IMR-90 (cell line): Measurements from ENCODE around the gene SLFN12. TPM values are rescaled to one million over a fixed set of nuclear protein-coding genes. Genes with fewer than 3 reads are reported as not detected.
"Not testable (repeated sequence)": the region's sequence is repeated elsewhere in the genome, so short reads cannot be mapped to it uniquely, and the experiment has no call there.

Experiments used
- ATAC-seq: fragments of 200-7000 bp; cut with Tn5 transposase; 2 replicates; pipeline ENCODE4 v1.9.1; 2020; ENCODE audit warnings: low read depth, mild to moderate bottlenecking, moderate library complexity
- BruUV-seq: library from RNA; stranded (reverse); fragments of 400-500 nt; replicated peaks from 2 replicates; lab custom pipeline; 2021; lab: Mats Ljungman, UMichigan
- CTCF ChIA-PET: fragments of 300-600 bp; formaldehyde crosslinking; extraction: SDS; loops from one replicate; lab custom pipeline; 2021; ENCODE audit warnings: antibody characterized with exemption; lab: Yijun Ruan, JAX
- POLR2A ChIA-PET: fragments of 300-600 bp; sonication (Branson Sonifier 250); formaldehyde crosslinking; loops from one replicate; lab custom pipeline; 2022; ENCODE audit warnings: antibody characterized with exemption; ENCODE audit not compliant: unreplicated experiment; lab: Charles Lee
- DNase-seq: peaks from one replicate; pipeline ENCODE4 v3.0.0; 2013
- H2AFZ ChIP-seq: replicated peaks from 2 replicates; pipeline ENCODE3; 2013; ENCODE audit warnings: low read length, mild to moderate bottlenecking; ENCODE audit not compliant: poor library complexity
- H2AK5ac ChIP-seq: 2 replicates; pipeline ENCODE4 v1.6.1; 2013; ENCODE audit warnings: low read depth, low read length, inconsistent platforms
- H2AK9ac ChIP-seq: replicated peaks from 2 replicates; pipeline ENCODE3; 2013; ENCODE audit warnings: mild to moderate bottlenecking, low read depth, low read length, moderate library complexity; ENCODE audit not compliant: poor library complexity
- H2BK120ac ChIP-seq: 2 replicates; pipeline ENCODE4 v1.6.1; 2013; ENCODE audit warnings: low read depth, low read length, inconsistent platforms
- H2BK15ac ChIP-seq: 3 replicates; pipeline ENCODE4 v1.6.1; 2013; ENCODE audit warnings: low read depth, low read length, inconsistent platforms
- H2BK20ac ChIP-seq: 2 replicates; pipeline ENCODE4 v1.6.1; 2013; ENCODE audit warnings: low read depth, mild to moderate bottlenecking, inconsistent platforms, low read length, moderate library complexity
- H2BK5ac ChIP-seq: 2 replicates; pipeline ENCODE4 v1.6.1; 2013; ENCODE audit warnings: mild to moderate bottlenecking, low read depth, low read length, inconsistent platforms; ENCODE audit not compliant: poor library complexity, severe bottlenecking
- H3K14ac ChIP-seq: replicated peaks from 2 replicates; pipeline ENCODE4 v1.6.1; 2013; ENCODE audit warnings: low read depth, low read length, inconsistent platforms
- H3K18ac ChIP-seq: 2 replicates; pipeline ENCODE4 v1.6.1; 2013; ENCODE audit warnings: low read depth, low read length, control low read depth
- H3K23ac ChIP-seq: 2 replicates; pipeline ENCODE4 v1.6.1; 2013; ENCODE audit warnings: low read depth, low read length, inconsistent platforms
- H3K27ac ChIP-seq: 2 replicates; pipeline ENCODE4 v1.5.1; 2013; ENCODE audit warnings: mild to moderate bottlenecking, control low read depth, low read length; ENCODE audit not compliant: insufficient read depth
- H3K27me3 ChIP-seq: 2 replicates; pipeline ENCODE4 v1.6.1; 2013; ENCODE audit warnings: low read length; ENCODE audit not compliant: control insufficient read depth, insufficient read depth
- H3K36me3 ChIP-seq: 2 replicates; pipeline ENCODE4 v1.6.1; 2013; ENCODE audit warnings: low read length, mixed read lengths; ENCODE audit not compliant: control insufficient read depth, insufficient read depth
- H3K4ac ChIP-seq: 2 replicates; pipeline ENCODE4 v1.6.1; 2013; ENCODE audit warnings: low read depth, low read length, inconsistent platforms
- H3K4me1 ChIP-seq: 2 replicates; pipeline ENCODE4 v1.6.1; 2013; ENCODE audit warnings: low read length, mixed read lengths; ENCODE audit not compliant: control insufficient read depth, insufficient read depth
- H3K4me2 ChIP-seq: 2 replicates; pipeline ENCODE4 v1.6.1; 2013; ENCODE audit warnings: low read depth, mild to moderate bottlenecking, control low read depth, low read length, moderate library complexity
- H3K4me3 ChIP-seq: 2 replicates; pipeline ENCODE4 v1.5.1; 2013; ENCODE audit warnings: low read depth, mild to moderate bottlenecking, control low read depth, low read length, moderate library complexity; ENCODE audit not compliant: insufficient read depth
- H3K56ac ChIP-seq: 2 replicates; pipeline ENCODE4 v1.6.1; 2013; ENCODE audit warnings: low read length, inconsistent platforms; ENCODE audit not compliant: insufficient read depth; ENCODE audit errors: extremely low read depth
- H3K79me1 ChIP-seq, 2 experiments: 2 replicates each; pipeline ENCODE4 v1.6.1; 2013; ENCODE audit warnings: low read length in 2 of 2, inconsistent platforms in 1 of 2, low read depth in 1 of 2
- H3K9ac ChIP-seq: 2 replicates; pipeline ENCODE4 v1.6.1; 2013; ENCODE audit warnings: low read depth, low read length, control low read depth
- H3K9me1 ChIP-seq: 2 replicates; pipeline ENCODE4 v1.6.1; 2013; ENCODE audit warnings: low read length, inconsistent platforms; ENCODE audit not compliant: insufficient read depth
- H3K9me3 ChIP-seq: 2 replicates; pipeline ENCODE4 v1.6.1; 2013; ENCODE audit warnings: low read length; ENCODE audit not compliant: control insufficient read depth, insufficient read depth
- H4K20me1 ChIP-seq: 2 replicates; pipeline ENCODE4 v1.6.1; 2013; ENCODE audit warnings: low read length, inconsistent platforms; ENCODE audit not compliant: insufficient read depth
- H4K5ac ChIP-seq: 2 replicates; pipeline ENCODE4 v1.6.1; 2013; ENCODE audit warnings: mild to moderate bottlenecking, low read depth, low read length, control low read depth
- H4K8ac ChIP-seq, 2 experiments: 2 replicates each; pipeline ENCODE4 v1.6.1; 2013; ENCODE audit warnings: low read depth in 2 of 2, low read length in 2 of 2, control low read depth in 1 of 2, inconsistent platforms in 1 of 2
- H4K91ac ChIP-seq: 2 replicates; pipeline ENCODE4 v1.6.1; 2013; ENCODE audit warnings: low read depth, low read length, inconsistent platforms; ENCODE audit not compliant: insufficient read depth
- CEBPB ChIP-seq: IDR thresholded peaks from 2 replicates; pipeline ENCODE4 v1.6.1; 2012; ENCODE audit warnings: low read depth, low read length, improper control_type of control experiment
- SMC3 ChIP-seq: fragments of 150-350 bp; IDR thresholded peaks from 2 replicates; pipeline ENCODE4 v1.6.1; 2016; ENCODE audit warnings: low read depth, mild to moderate bottlenecking, antibody characterized with exemption, low read length, moderate library complexity
- WGBS, 2 experiments: methylation state at CpG; one replicate each; pipeline versions ENCODE4 v1.1.5 to v1.1.7; 2013; ENCODE audit warnings: missing lambda C conversion rate in 2 of 2; ENCODE audit not compliant: insufficient read length in 1 of 2; ENCODE audit errors: extremely low coverage in 2 of 2; 5-methylcytosine and 5-hydroxymethylcytosine counted together
- dilution Hi-C: fragments of 300-500 bp; cut with HindIII; formaldehyde crosslinking; loops from one replicate; pipeline ENCODE4 v1.14.3; 2018; ENCODE audit warnings: low sequenced_read_pairs; ENCODE audit not compliant: unreplicated experiment
- in situ Hi-C: fragments of 300-500 bp; cut with MboI; formaldehyde crosslinking; loops from 3 replicates; pipeline ENCODE4 v1.14.3; 2019; ENCODE audit warnings: low sequenced_read_pairs, inconsistent platforms, mixed read lengths
- intact Hi-C: fragments of 100-400 bp; cut with micrococcal nuclease; formaldehyde crosslinking; loops from 2 replicates; pipeline ENCODE4 v1.10.0; 2022
- polyA plus RNA-seq, 3 experiments: library from polyadenylated mRNA; depleted of rRNA; stranded (reverse); fragments of >200 nt; gene quantifications; 2 replicates each; pipeline ENCODE4 v1.2.3, GENCODE V29; 2012; ENCODE audit warnings: low replicate concordance in 1 of 3
- total RNA-seq: library from RNA; depleted of rRNA; stranded (reverse); fragments of >200 nt; gene quantifications from 2 replicates; pipeline ENCODE4 v1.2.3, GENCODE V29; 2012

Gene SLFN12
- total and polyA plus RNA-seq, 2 of the 4 experiments (the other 2 are of a cell fraction), result 16.6 to 38.9 TPM

DNA sequence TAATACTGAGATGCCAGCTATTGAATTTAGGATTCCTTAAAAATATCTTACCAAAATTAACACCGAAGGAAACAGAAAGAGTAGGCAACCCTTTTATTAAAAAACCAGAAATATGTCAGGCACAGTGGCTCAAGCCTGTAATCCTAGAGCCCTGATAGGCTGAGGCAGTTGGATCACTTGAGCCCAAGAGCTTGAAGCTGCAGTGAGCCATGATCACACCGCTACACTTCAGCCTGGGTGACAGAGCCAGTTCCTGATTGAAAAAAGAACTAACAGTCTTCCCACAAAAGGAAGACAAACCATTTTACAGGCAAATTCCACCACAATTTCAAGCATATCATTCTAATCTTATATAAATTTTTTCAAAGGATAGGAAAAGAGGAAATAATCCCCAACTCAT lies 15.6 kb downstream of the SLFN12 start:
- Histone ChIP-seq H4K20me1 (no peaks in the 10 kb centered on the region), H3K36me3 (peaks cover 15% of the 10 kb centered on the region), H2BK15ac (no peak overlapping the region), H3K4me1 (no peaks in the 10 kb centered on the region), H3K18ac (no peak overlapping the region), H3K27me3 (no peaks in the 10 kb centered on the region), H4K91ac (no peak overlapping the region), H3K23ac (no peak overlapping the region), H3K9me3 (no peaks in the 10 kb centered on the region), H3K56ac (no peak overlapping the region), H2BK120ac (no peak overlapping the region), H4K8ac (no peak overlapping the region), H2AFZ (no peak overlapping the region), H3K14ac (no peak overlapping the region), H2BK20ac (no peak overlapping the region), H2BK5ac (no peak overlapping the region), H3K4me3 (no peak overlapping the region), H3K4me2 (no peak overlapping the region), H3K9me1 (no peaks in the 10 kb centered on the region), H2AK5ac (no peak overlapping the region), H2AK9ac (no peak overlapping the region), H3K9ac (no peak overlapping the region), H3K4ac (no peak overlapping the region), H3K79me1 (peaks cover 4 to 13% of the 10 kb centered on the region in 2 experiments; a peak in 3 of 4 replicates), H4K5ac (no peak overlapping the region), H3K27ac (no peak overlapping the region)
- BruUV-seq, result no TSS peak
- ChIA-PET CTCF (no interaction called here), POLR2A (interaction anchor here (0.6 kb wide), 1 partner anchor 1090 kb away, joined by 12 read pairs; no protein-coding TSS in a partner anchor)
- no peak for DNase-seq
- no peak for TF ChIP-seq CEBPB
- TF ChIP-seq SMC3, result no peak
- in situ Hi-C loops, result no loop called here
- intact Hi-C loops, result no loop called here
- WGBS, 2 experiments, result no CpG with 5 or more reads among the region's 2 CpGs
- ATAC-seq, result no peak
- dilution Hi-C loops, result no loop called here

DNA sequence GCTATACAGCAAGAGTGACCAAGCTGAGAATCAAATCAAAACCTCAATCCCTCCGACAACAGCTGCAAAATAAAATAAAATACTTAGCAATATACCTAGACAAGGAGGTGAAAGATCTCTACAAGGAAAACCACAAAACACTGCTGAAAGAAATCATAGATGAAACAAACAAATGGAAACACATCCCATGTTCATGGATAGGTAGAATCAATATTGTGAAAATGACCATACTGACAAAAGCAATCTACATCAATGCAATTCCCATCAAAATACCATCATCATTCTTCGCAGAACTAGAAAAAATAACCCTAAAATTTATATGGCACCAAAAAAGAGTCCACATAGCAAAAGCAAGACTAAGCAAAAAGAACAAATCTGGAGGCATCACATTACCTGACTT lies 17.6 kb downstream of the SLFN12 start:
- in situ Hi-C loops, POLR2A ChIA-PET, H3K27me3 ChIP-seq, H3K18ac ChIP-seq, H4K20me1 ChIP-seq, H3K4me3 ChIP-seq, H3K4ac ChIP-seq, H2BK20ac ChIP-seq, H4K8ac ChIP-seq, H2BK5ac ChIP-seq, H3K9me3 ChIP-seq, H2AK5ac ChIP-seq, H3K9ac ChIP-seq, H4K91ac ChIP-seq, H3K27ac ChIP-seq, BruUV-seq, H3K4me1 ChIP-seq, H2AFZ ChIP-seq, H3K14ac ChIP-seq, H3K56ac ChIP-seq, H2AK9ac ChIP-seq, H3K4me2 ChIP-seq, H3K9me1 ChIP-seq, H2BK15ac ChIP-seq, CTCF ChIA-PET, H3K79me1 ChIP-seq, H2BK120ac ChIP-seq, ATAC-seq, H3K23ac ChIP-seq, intact Hi-C loops, DNase-seq, dilution Hi-C loops, H4K5ac ChIP-seq: not testable (repeated sequence)
- peaks cover 18% of the 10 kb centered on the region for H3K36me3 ChIP-seq
- no CpG with 5 or more reads among the region's 2 CpGs for WGBS, 2 experiments
